Hepatic stellate cell (primary cell): ENCODE results near the gene ADGRL3.
"Not testable (repeated sequence)": the region's sequence is repeated elsewhere in the genome, so short reads cannot be mapped to it uniquely, and the experiment has no call there.

Experiments used
- DNase-seq: peaks from one replicate; pipeline ENCODE4 v3.0.0; 2011; ENCODE audit warnings: low spot score

ADGRL3 gene

GRCh38 chr4:61638591-61638990, 438.5 kb downstream of the ADGRL3 start:
- no peak for DNase-seq

GRCh38 chr4:61646746-61647350, 446.7 kb downstream of the ADGRL3 start:
- DNase-seq, result not testable (repeated sequence)

GRCh38 chr4:61648264-61648663, 448.1 kb downstream of the ADGRL3 start:
- DNase-seq, result no peak

GRCh38 chr4:61657016-61657415, 456.9 kb downstream of the ADGRL3 start:
- no peak for DNase-seq

- DNase-seq, result no peak
Observed at GRCh38 chr4:61661960-61662359, 461.8 kb downstream of the ADGRL3 start.

- no peak for DNase-seq
Observed at GRCh38 chr4:61662362-61662761, 462.2 kb downstream of the ADGRL3 start.

- no peak for DNase-seq
Observed at GRCh38 chr4:61663310-61663709, 463.2 kb downstream of the ADGRL3 start.

GRCh38 chr4:61665649-61666048, 465.5 kb downstream of the ADGRL3 start:
- no peak for DNase-seq

GRCh38 chr4:61666244-61666643, 466.1 kb downstream of the ADGRL3 start:
- no peak for DNase-seq

- DNase-seq, result no peak
Observed at GRCh38 chr4:61671599-61671998, 471.5 kb downstream of the ADGRL3 start.

- DNase-seq, result no peak
Observed at GRCh38 chr4:61675464-61675863, 475.3 kb downstream of the ADGRL3 start.

GRCh38 chr4:61678297-61678696, 478.2 kb downstream of the ADGRL3 start:
- no peak for DNase-seq

- DNase-seq, result no peak
Observed at GRCh38 chr4:61693520-61693919, 493.4 kb downstream of the ADGRL3 start.

- no peak for DNase-seq
Observed at GRCh38 chr4:61714387-61714911, 514.3 kb downstream of the ADGRL3 start.

GRCh38 chr4:61716426-61716825, 516.3 kb downstream of the ADGRL3 start:
- no peak for DNase-seq

GRCh38 chr4:61723492-61723891, 523.4 kb downstream of the ADGRL3 start:
- DNase-seq, result no peak

GRCh38 chr4:61727286-61727685, 527.2 kb downstream of the ADGRL3 start:
- DNase-seq, result no peak

GRCh38 chr4:61734409-61734808, 534.3 kb downstream of the ADGRL3 start:
- DNase-seq, result no peak

- DNase-seq, result no peak
Observed at GRCh38 chr4:61739887-61740286, 539.8 kb downstream of the ADGRL3 start.

- no peak for DNase-seq
Observed at GRCh38 chr4:61740886-61741285, 540.8 kb downstream of the ADGRL3 start.

GRCh38 chr4:61741327-61742096, 541.4 kb downstream of the ADGRL3 start:
- DNase-seq, result no peak

GRCh38 chr4:61750810-61751209, 550.7 kb downstream of the ADGRL3 start:
- no peak for DNase-seq

GRCh38 chr4:61752617-61753016, 552.5 kb downstream of the ADGRL3 start:
- DNase-seq, result no peak

GRCh38 chr4:61753739-61754138, 553.6 kb downstream of the ADGRL3 start:
- DNase-seq, result no peak
